GM18517 (cell line): ENCODE data around the gene OLFM2.
"Not testable (repeated sequence)": the region's sequence is repeated elsewhere in the genome, so short reads cannot be mapped to it uniquely, and the experiment has no call there.

Experiments used
- ATAC-seq: cut with Tn5 transposase; IDR thresholded peaks from one replicate; pipeline ENCODE4 v1.9.1; 2021; ENCODE audit warnings: mild to moderate bottlenecking, moderate library complexity; ENCODE audit not compliant: unreplicated experiment

Gene OLFM2

GRCh38 chr19:9936326-9937000 is at the start of gene OLFM2:
TSS of gene OLFM2 (minus strand) at chr19:9936515. CDS start at chr19:9936366, 149 bp downstream.
- no peak for ATAC-seq

GRCh38 chr19:9981406-9982260 is 45.3 kb upstream of the OLFM2 start:
- no peak for ATAC-seq

- ATAC-seq, result no peak
These were observed 35.8 kb upstream of the OLFM2 start for GRCh38 chr19:9972103-9972502.

- no peak for ATAC-seq
These were observed 35.0 kb upstream of the OLFM2 start for GRCh38 chr19:9971166-9971897.

- no peak for ATAC-seq
These were observed 34.2 kb upstream of the OLFM2 start for GRCh38 chr19:9970481-9970880.

- no peak for ATAC-seq
These were observed 33.3 kb upstream of the OLFM2 start for GRCh38 chr19:9969688-9969975.

- no peak for ATAC-seq
These were observed 32.7 kb upstream of the OLFM2 start for GRCh38 chr19:9968820-9969687.

GRCh38 chr19:9967326-9967725 is 31.0 kb upstream of the OLFM2 start:
- ATAC-seq, result no peak

- no peak for ATAC-seq
These were observed 30.1 kb upstream of the OLFM2 start for GRCh38 chr19:9966448-9966847.

GRCh38 chr19:9966024-9966423 is 29.7 kb upstream of the OLFM2 start:
- no peak for ATAC-seq

GRCh38 chr19:9962623-9963290 is 26.4 kb upstream of the OLFM2 start:
- no peak for ATAC-seq

GRCh38 chr19:9961103-9961502 is 24.8 kb upstream of the OLFM2 start:
- ATAC-seq, result no peak

GRCh38 chr19:9958379-9958821 is 22.1 kb upstream of the OLFM2 start:
- ATAC-seq, result no peak

- no peak for ATAC-seq
These were observed 20.6 kb upstream of the OLFM2 start for GRCh38 chr19:9956956-9957355.

GRCh38 chr19:9953802-9954542 is 17.7 kb upstream of the OLFM2 start:
- ATAC-seq, result no peak

- ATAC-seq, result no peak
These were observed 16.0 kb upstream of the OLFM2 start for GRCh38 chr19:9952276-9952675.

GRCh38 chr19:9947441-9947840 is 11.1 kb upstream of the OLFM2 start:
- ATAC-seq, result no peak

GRCh38 chr19:9946528-9947125 is 10.3 kb upstream of the OLFM2 start:
- not testable (repeated sequence) for ATAC-seq

- no peak for ATAC-seq
These were observed 9.1 kb upstream of the OLFM2 start for GRCh38 chr19:9945319-9945966.
